SKM-1 treated with dmso at 0.1 percent for 144 hours (cell line): ENCODE data around the gene TFG.
"Not testable (repeated sequence)": the region's sequence is repeated elsewhere in the genome, so short reads cannot be mapped to it uniquely, and the experiment has no call there.

ENCODE experiments used
- DNase-seq: peaks from one replicate; lab custom pipeline; 2025; ENCODE audit not compliant: unreplicated experiment; lab: John Stamatoyannopoulos, UW

Gene TFG

DNA sequence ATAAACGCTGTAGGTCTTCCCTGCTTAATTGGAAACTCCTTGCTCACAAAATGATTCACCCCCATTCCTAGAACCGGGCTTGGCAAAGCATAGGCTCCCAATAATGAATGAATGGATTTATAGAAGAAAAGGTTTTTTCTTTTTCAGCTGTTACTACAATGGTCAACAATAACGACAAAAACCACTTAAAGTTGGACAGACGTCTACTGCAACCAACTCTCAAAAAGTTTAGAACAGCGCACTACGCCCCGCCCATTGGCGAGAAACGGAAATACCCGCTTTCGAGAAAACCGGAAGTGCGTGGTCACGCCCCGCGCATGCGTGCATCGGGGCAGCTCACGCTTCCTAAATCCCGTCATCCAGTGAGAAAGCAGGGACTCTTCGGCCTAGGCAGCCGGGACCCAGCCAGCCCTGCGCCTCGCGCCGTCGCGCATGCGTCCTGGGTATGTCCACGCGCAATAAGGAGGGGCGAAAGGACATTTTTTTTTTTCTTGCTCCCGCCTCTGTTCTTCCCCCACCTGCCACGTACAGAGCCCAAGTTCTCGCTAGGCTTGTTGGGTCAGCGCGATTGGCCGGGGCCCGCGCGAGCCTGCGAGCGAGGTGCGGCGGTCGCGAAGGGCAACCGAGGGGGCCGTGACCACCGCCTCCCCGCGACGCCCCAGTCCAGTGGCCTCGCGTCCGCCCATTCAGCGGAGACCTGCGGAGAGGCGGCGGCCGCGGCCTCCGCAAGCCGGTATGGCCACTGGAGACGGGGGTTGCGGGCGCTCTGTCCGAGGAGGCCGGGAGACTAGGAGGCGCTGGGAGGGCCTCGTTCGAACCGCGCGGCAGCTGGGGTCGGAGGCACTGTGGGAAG, at the start of gene TFG:
TSS of gene TFG (plus strand) at position 506 of the 853 bp plus-strand sequence. CDS start 4,192 bp downstream, outside the sequence.
- peak; percentile 95 for DNase-seq

- DNase-seq, result not testable (repeated sequence)
Measured at GRCh38 chr3:100661294-100661693, 48.0 kb upstream of the TFG start.

- DNase-seq, result no peak
Measured at GRCh38 chr3:100662113-100662823, 47.0 kb upstream of the TFG start.

- no peak for DNase-seq
Measured at GRCh38 chr3:100665230-100665629, 44.1 kb upstream of the TFG start.

- DNase-seq, result not testable (repeated sequence)
Measured at GRCh38 chr3:100666699-100667098, 42.6 kb upstream of the TFG start.

DNA sequence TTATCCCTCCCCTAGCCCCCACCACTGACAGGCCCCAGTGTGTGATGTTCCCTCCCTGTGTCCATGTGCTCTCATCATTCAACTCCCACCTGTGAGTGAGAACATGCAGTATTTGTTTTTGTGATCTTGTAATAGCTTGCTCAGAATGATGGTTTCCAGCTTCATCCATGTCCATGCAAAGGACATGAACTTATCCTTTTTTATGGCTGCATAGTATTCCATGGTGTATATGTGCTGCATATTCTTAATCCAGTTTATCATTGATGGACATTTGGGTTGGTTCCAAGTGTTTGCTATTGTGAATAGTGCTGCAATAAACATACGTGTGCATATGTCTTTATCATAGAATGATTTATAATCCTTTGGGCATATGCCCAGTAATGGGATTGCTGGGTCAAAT, 42.0 kb upstream of the TFG start:
- not testable (repeated sequence) for DNase-seq

- not testable (repeated sequence) for DNase-seq
Measured at GRCh38 chr3:100670995-100671394, 38.3 kb upstream of the TFG start.

DNA sequence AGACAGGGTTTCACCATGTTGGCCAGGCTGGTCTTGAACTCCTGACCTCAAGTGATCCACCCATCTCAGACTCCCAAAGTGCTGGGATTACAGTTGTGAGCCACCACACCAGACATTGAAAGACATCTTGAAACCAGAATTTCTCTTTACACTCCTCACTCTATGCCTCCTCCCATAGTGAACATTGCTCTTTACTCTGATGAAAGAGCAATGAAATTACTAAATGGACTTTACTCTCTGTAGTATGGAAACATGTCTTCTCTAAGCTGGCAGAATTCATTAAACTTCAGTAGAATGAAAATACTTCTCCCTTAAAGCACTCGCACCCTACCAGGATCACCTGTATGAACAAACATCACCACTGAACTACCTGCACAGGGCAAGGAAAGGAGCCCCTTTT, 27.8 kb upstream of the TFG start:
- DNase-seq, result no peak

- DNase-seq, result no peak
Measured at GRCh38 chr3:100682056-100682853, 27.0 kb upstream of the TFG start.

GRCh38 chr3:100682854-100683760, 26.2 kb upstream of the TFG start:
- no peak for DNase-seq

DNA sequence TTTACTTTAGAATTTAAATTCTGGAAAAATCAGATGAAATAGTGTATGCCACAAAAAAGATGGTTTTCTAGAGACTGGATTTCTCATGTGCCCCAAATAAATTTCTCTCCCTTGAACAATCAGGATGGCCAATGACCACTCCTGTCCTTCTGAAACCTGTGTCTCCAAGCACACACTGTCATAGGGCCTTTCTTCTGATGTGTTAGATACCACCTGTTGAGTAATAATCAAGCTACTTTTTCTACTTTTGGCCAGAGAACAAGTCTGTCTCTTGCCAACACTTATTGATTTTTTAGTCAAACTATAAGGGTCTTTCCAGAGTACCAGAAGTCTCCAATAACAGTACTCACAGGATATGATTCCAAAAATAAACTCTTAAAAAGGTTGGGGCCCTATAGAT, 16.1 kb upstream of the TFG start:
- DNase-seq, result no peak

DNA sequence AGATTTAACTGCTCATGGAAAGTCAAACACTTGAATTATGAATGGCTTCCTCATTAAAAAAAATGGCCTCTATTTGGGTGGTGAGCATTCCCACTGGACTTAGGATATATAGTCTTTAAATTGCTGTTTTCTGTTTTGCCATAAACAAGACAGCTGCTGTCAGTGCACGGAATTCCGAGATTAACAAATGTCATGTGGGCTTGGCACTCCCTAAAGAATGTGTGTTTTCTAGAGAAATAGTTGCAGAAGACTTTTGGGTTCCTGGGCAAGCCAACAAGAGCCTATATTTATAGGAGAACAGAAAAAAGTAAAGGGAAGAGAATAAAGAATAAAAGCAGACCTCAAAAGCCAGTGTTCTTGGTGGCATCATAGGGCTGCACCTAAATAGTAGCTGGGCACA, 13.6 kb upstream of the TFG start:
- DNase-seq, result no peak

GRCh38 chr3:100696161-100696560, 13.1 kb upstream of the TFG start:
- DNase-seq, result no peak

DNA sequence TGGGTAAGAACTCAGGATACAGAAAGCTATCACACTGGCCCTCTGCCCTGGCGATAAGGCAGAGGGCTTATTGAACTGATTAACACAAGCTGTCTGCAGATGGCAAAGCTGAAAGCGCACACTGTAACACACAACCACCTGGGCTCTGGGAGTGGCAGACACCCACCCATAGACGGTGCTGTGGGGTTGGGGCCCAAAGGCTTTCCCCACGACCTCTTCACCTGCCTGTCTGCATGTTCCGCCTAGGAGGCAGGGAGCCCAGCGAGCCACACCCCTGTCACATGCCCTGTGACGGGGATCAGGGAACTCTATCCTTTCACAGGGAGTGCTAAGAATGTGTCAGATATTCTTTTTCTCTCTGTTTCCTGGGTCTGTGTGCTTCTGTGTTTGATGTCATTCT, 12.1 kb upstream of the TFG start:
- no peak for DNase-seq

GRCh38 chr3:100697723-100698285, 11.5 kb upstream of the TFG start:
- no peak for DNase-seq

GRCh38 chr3:100698736-100699135, 10.6 kb upstream of the TFG start:
- no peak for DNase-seq

DNA sequence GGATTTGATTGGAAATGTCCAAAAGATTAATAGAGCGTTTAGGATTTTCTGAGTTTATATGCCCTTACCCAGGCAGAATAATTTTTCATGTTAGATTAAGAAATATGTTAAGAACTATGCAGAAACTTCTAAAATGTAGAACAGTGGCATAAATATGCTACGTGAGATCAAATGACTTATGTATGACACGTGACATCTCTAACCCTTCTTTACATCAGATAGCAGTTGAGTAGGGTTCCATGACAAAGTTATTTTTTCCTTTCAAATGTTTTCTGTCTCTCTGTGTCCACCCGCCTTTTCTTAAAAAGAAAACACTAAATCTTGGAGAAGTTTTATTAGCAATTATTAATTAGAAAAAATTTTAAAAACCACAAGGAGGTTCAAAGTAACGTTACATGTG, 8.6 kb upstream of the TFG start:
- DNase-seq, result no peak

- no peak for DNase-seq
Measured at GRCh38 chr3:100702082-100702979, 7.0 kb upstream of the TFG start.

GRCh38 chr3:100702980-100703345, 6.3 kb upstream of the TFG start:
- no peak for DNase-seq
